ENCODE measurements around the gene CSF1. TPM values are rescaled to one million over a fixed set of nuclear protein-coding genes. Genes with fewer than 3 reads are reported as not detected.

CSF1 gene
- total and polyA plus RNA-seq, 2 experiments from 2014 or later, result 9.1 to 19.1 TPM

DNA sequence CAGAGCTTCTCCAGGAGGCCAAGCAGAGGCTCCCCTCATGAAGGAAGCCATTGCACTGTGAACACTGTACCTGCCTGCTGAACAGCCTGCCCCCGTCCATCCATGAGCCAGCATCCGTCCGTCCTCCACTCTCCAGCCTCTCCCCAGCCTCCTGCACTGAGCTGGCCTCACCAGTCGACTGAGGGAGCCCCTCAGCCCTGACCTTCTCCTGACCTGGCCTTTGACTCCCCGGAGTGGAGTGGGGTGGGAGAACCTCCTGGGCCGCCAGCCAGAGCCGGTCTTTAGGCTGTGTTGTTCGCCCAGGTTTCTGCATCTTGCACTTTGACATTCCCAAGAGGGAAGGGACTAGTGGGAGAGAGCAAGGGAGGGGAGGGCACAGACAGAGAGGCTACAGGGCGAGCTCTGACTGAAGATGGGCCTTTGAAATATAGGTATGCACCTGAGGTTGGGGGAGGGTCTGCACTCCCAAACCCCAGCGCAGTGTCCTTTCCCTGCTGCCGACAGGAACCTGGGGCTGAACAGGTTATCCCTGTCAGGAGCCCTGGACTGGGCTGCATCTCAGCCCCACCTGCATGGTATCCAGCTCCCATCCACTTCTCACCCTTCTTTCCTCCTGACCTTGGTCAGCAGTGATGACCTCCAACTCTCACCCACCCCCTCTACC is 19.1 kb downstream of the CSF1 start:
- Histone ChIP-seq H3K4me3 (no peak overlapping the region), H3K4me2 (no peak overlapping the region), H3K36me3 (replicated peaks; ENCODE audit: insufficient read depth, low read depth) (no peaks in the 10 kb centered on the region), H4K20me1 (ENCODE audit: insufficient read depth, poor library complexity, severe bottlenecking) (no peaks in the 10 kb centered on the region), H3K27ac (no peak overlapping the region), H3K9me2 (replicated peaks; ENCODE audit: insufficient read depth) (no peaks in the 10 kb centered on the region), H3K27me3 (no peaks in the 10 kb centered on the region), H2AFZ (no peak overlapping the region), H3K4me1 (ENCODE audit: insufficient read depth) (peaks cover 31% of the 10 kb centered on the region), H3K79me2 (no peaks in the 10 kb centered on the region), H3K9me3 (ENCODE audit: low read depth) (no peaks in the 10 kb centered on the region)
- WGBS (ENCODE audit: low lambda C conversion rate, missing lambda C conversion rate), result 90% methylated on average over 11 of the region's 11 CpGs
- no peak for DNase-seq (ENCODE audit: low spot score)
- TF ChIP-seq, protein P1, sequence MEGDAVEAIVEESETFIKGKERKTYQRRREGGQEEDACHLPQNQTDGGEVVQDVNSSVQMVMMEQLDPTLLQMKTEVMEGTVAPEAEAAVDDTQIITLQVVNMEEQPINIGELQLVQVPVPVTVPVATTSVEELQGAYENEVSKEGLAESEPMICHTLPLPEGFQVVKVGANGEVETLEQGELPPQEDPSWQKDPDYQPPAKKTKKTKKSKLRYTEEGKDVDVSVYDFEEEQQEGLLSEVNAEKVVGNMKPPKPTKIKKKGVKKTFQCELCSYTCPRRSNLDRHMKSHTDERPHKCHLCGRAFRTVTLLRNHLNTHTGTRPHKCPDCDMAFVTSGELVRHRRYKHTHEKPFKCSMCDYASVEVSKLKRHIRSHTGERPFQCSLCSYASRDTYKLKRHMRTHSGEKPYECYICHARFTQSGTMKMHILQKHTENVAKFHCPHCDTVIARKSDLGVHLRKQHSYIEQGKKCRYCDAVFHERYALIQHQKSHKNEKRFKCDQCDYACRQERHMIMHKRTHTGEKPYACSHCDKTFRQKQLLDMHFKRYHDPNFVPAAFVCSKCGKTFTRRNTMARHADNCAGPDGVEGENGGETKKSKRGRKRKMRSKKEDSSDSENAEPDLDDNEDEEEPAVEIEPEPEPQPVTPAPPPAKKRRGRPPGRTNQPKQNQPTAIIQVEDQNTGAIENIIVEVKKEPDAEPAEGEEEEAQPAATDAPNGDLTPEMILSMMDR (IDR thresholded peaks at IDR 0.05; ENCODE audit: poor library complexity), result no peak
- TF ChIP-seq EZH2phosphoT487 (IDR thresholded peaks at IDR 0.05; ENCODE audit: low read depth, severe bottlenecking, unreplicated experiment) (no peak), EZH2 (IDR thresholded peaks at IDR 0.05; ENCODE audit: borderline replicate concordance) (no peak)

DNA sequence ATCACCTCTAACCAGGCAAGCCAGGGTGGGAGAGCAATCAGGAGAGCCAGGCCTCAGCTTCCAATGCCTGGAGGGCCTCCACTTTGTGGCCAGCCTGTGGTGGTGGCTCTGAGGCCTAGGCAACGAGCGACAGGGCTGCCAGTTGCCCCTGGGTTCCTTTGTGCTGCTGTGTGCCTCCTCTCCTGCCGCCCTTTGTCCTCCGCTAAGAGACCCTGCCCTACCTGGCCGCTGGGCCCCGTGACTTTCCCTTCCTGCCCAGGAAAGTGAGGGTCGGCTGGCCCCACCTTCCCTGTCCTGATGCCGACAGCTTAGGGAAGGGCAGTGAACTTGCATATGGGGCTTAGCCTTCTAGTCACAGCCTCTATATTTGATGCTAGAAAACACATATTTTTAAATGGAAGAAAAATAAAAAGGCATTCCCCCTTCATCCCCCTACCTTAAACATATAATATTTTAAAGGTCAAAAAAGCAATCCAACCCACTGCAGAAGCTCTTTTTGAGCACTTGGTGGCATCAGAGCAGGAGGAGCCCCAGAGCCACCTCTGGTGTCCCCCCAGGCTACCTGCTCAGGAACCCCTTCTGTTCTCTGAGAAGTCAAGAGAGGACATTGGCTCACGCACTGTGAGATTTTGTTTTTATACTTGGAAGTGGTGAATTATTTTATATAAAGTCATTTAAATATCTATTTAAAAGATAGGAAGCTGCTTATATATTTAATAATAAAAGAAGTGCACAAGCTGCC is 19.8 kb downstream of the CSF1 start:
- no peak for DNase-seq (ENCODE audit: low spot score)

DNA sequence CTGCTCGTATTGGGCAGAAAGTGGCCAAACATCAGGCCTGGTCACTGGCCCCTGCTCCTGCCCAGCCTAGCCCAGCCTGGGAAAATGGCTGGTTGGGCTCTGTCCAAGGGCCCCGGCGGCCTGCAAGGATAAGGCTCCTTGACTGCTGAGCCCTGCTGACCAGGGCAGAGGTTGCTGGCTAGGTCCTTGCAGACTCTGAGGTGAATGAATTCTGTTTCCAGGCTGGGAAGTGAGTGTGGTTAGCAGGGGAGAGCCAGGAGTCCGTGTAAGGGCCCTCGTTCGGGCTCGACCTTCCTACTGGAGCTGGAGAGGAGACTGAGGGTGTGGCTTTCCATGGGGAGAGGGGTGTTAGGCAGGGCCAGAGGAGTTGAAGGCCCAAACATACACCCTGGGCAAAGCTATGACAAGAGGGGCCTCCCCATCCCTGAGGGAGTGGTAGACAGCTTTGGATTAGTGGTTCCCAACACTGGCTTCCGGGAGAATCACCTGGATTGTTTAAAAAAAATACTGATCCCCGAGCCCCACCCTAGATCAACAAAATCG is 20.6 kb downstream of the CSF1 start:
- 24% methylated on average over 10 of the region's 10 CpGs for WGBS (ENCODE audit: low lambda C conversion rate, missing lambda C conversion rate)
- no peak overlapping the region for H3K4me3 ChIP-seq
- H3K79me2 ChIP-seq, result no peaks in the 10 kb centered on the region
- H3K27ac ChIP-seq, result peak overlapping the region; percentile 59
- no peaks in the 10 kb centered on the region for H4K20me1 ChIP-seq (ENCODE audit: insufficient read depth, poor library complexity, severe bottlenecking)
- TF ChIP-seq, protein P1 (IDR thresholded peaks at IDR 0.05; ENCODE audit: poor library complexity), result no peak
- TF ChIP-seq EZH2phosphoT487 (IDR thresholded peaks at IDR 0.05; ENCODE audit: low read depth, severe bottlenecking, unreplicated experiment), result no peak
- no peak for TF ChIP-seq EZH2 (IDR thresholded peaks at IDR 0.05; ENCODE audit: borderline replicate concordance)
- no peaks in the 10 kb centered on the region for H3K36me3 ChIP-seq (replicated peaks; ENCODE audit: insufficient read depth, low read depth)
- H3K9me3 ChIP-seq (ENCODE audit: low read depth), result no peaks in the 10 kb centered on the region
- no peak overlapping the region for H3K4me2 ChIP-seq
- H3K4me1 ChIP-seq (ENCODE audit: insufficient read depth), result peaks cover 40% of the 10 kb centered on the region
- no peak overlapping the region for H2AFZ ChIP-seq
- H3K9me2 ChIP-seq (replicated peaks; ENCODE audit: insufficient read depth), result no peaks in the 10 kb centered on the region
- DNase-seq (ENCODE audit: low spot score), result peak; percentile 72
- no peaks in the 10 kb centered on the region for H3K27me3 ChIP-seq

More for the DNA sequence above, 19.8 kb downstream of the CSF1 start:
- H3K36me3 ChIP-seq (replicated peaks; ENCODE audit: insufficient read depth, low read depth), result no peaks in the 10 kb centered on the region
- TF ChIP-seq EZH2 (IDR thresholded peaks at IDR 0.05; ENCODE audit: borderline replicate concordance) (no peak), EZH2phosphoT487 (IDR thresholded peaks at IDR 0.05; ENCODE audit: low read depth, severe bottlenecking, unreplicated experiment) (no peak)
- TF ChIP-seq, protein P1 (IDR thresholded peaks at IDR 0.05; ENCODE audit: poor library complexity), result no peak
- no peaks in the 10 kb centered on the region for H3K9me2 ChIP-seq (replicated peaks; ENCODE audit: insufficient read depth)
- H3K27me3 ChIP-seq, result no peaks in the 10 kb centered on the region
- no peaks in the 10 kb centered on the region for H3K79me2 ChIP-seq
- no peaks in the 10 kb centered on the region for H4K20me1 ChIP-seq (ENCODE audit: insufficient read depth, poor library complexity, severe bottlenecking)
- 90% methylated on average over 9 of the region's 9 CpGs for WGBS (ENCODE audit: low lambda C conversion rate, missing lambda C conversion rate)
- H3K9me3 ChIP-seq (ENCODE audit: low read depth), result no peaks in the 10 kb centered on the region
- H2AFZ ChIP-seq, result no peak overlapping the region
- H3K4me1 ChIP-seq (ENCODE audit: insufficient read depth), result peaks cover 37% of the 10 kb centered on the region
- peak overlapping the region; percentile 59 for H3K27ac ChIP-seq
- H3K4me3 ChIP-seq, result no peak overlapping the region
- H3K4me2 ChIP-seq, result no peak overlapping the region
